Ovary (tissue), 9 donors: ENCODE measurements around the gene PLBD2. TPM values are rescaled to one million over a fixed set of nuclear protein-coding genes. Genes with fewer than 3 reads are reported as not detected.

Experiments
- DNase-seq, 5 donors: peaks; one replicate each; pipeline ENCODE4 v3.0.0-alpha.2; 2019 to 2020
- H3K27ac ChIP-seq, 2 donors: fragments of 200-600 bp; one replicate each; pipeline versions ENCODE4 v1.5.1 to v1.8.0; 2019 to 2022
- H3K27me3 ChIP-seq: fragments of 200-600 bp; one replicate; pipeline ENCODE4 v1.8.0; 2022
- H3K36me3 ChIP-seq: fragments of 200-600 bp; sonication (generic); one replicate; pipeline ENCODE4 v1.5.1; 2019
- H3K4me1 ChIP-seq: one replicate; pipeline ENCODE4 v1.8.1; 2013; ENCODE audit warnings: mild to moderate bottlenecking, moderate library complexity; ENCODE audit not compliant: insufficient read depth
- H3K4me3 ChIP-seq: fragments of 200-600 bp; sonication (generic); one replicate; pipeline ENCODE4 v1.5.1; 2017
- H3K9me3 ChIP-seq, 2 donors: fragments of 200-600 bp in 1 of 2; sonication (generic) in 1 of 2; one replicate each; pipeline versions ENCODE4 v1.5.1 to v1.8.1; 2013 to 2019; ENCODE audit warnings: mild to moderate bottlenecking in 1 of 2, moderate library complexity in 1 of 2
- CTCF ChIP-seq, 3 donors: fragments of 450-650 bp in 2 of 3; fragments of 200-600 bp in 1 of 3; IDR thresholded peaks; one replicate each; pipeline versions ENCODE4 v1.5.1 to v1.8.0; 2016 to 2022; ENCODE audit warnings: antibody characterized with exemption in 3 of 3, mild to moderate bottlenecking in 1 of 3
- EP300 ChIP-seq: sonication (generic); formaldehyde crosslinking; IDR thresholded peaks from one replicate; pipeline ENCODE4 v1.6.1; 2017; ENCODE audit warnings: antibody characterized with exemption
- POLR2A ChIP-seq: fragments of 450-650 bp; IDR thresholded peaks from one replicate; pipeline ENCODE4 v1.6.1; 2017; ENCODE audit warnings: antibody characterized with exemption, mild to moderate bottlenecking, moderate library complexity
- WGBS, 3 donors: extraction: QIAGEN DNeasy Blood & Tissue Kit in 1 of 3; methylation state at CpG; one replicate each; pipeline versions ENCODE4 v1.1.5 to v1.1.7; 2013 to 2017; 5-methylcytosine and 5-hydroxymethylcytosine counted together
- intact Hi-C, 4 donors: fragments of 100-400 bp; cut with DNase I; formaldehyde crosslinking; loops; one replicate each; pipeline versions ENCODE4 v1.11.0 to v1.15.1; 2022 to 2023
- polyA plus RNA-seq, 2 donors: library from polyadenylated mRNA; stranded (reverse); fragments of 200-250 nt in 1 of 2; fragments of 350-450 nt in 1 of 2; fragmentation: Illumina TruSeq in 1 of 2; extraction: RNeasy Lipid Tissue Mini Kit (QIAGEN cat#74804) in 1 of 2; gene quantifications; one replicate each; pipeline ENCODE4 v1.2.3, GENCODE V29; 2013 to 2014
- total RNA-seq, 7 donors: library from RNA; depleted of rRNA in 2 of 7; stranded (reverse); fragments of >200 nt in 2 of 7; fragmentation: NEBNext Ultra II Directional in 3 of 7; extraction: Animal tissue kit (Norgen Biotek cat#: 25700) in 3 of 7; gene quantifications; one replicate each; pipeline versions ENCODE4 v1.1.0 to v1.2.4, GENCODE V29; 2016 to 2023
- donor health status: DM: no; HTN: no; CAD: no; lungs with moderate emphysema.
- donor health status: DM: no; HTN: no; CAD: no.
- donor health status: Bipolar disorder and iron deficiency.
- donor health status: DM: yes; HTN: yes; CAD: no.
- donor health status: DM: no; HTN: no; CAD: no.
- donor health status: DM: yes; HTN: yes; CAD: no.

The PLBD2 gene
- total and polyA plus RNA-seq, 9 donors = 31.5 to 135 (median 81.9) TPM

- no peaks in the 10 kb centered on the region for H3K27me3 ChIP-seq
- intact Hi-C loops = no loop called here
- no peak for DNase-seq
- no peak for TF ChIP-seq CTCF (IDR thresholded peaks at IDR 0.05)
- no peak for TF ChIP-seq POLR2A
- TF ChIP-seq EP300 = no peak
- peaks cover 2% of the 10 kb centered on the region for H3K4me1 ChIP-seq
- H3K4me3 ChIP-seq = no peak overlapping the region
- H3K36me3 ChIP-seq = no peaks in the 10 kb centered on the region
- no peaks in the 10 kb centered on the region for H3K9me3 ChIP-seq
- no peak overlapping the region for H3K27ac ChIP-seq
- 55 to 61% (median 60%) methylated on average over 4 of the region's 4 CpGs for whole genome bisulfite sequencing, 3 donors
These were observed 42.0 kb downstream of the PLBD2 start for GRCh38 chr12:113400362-113400761.

DNA sequence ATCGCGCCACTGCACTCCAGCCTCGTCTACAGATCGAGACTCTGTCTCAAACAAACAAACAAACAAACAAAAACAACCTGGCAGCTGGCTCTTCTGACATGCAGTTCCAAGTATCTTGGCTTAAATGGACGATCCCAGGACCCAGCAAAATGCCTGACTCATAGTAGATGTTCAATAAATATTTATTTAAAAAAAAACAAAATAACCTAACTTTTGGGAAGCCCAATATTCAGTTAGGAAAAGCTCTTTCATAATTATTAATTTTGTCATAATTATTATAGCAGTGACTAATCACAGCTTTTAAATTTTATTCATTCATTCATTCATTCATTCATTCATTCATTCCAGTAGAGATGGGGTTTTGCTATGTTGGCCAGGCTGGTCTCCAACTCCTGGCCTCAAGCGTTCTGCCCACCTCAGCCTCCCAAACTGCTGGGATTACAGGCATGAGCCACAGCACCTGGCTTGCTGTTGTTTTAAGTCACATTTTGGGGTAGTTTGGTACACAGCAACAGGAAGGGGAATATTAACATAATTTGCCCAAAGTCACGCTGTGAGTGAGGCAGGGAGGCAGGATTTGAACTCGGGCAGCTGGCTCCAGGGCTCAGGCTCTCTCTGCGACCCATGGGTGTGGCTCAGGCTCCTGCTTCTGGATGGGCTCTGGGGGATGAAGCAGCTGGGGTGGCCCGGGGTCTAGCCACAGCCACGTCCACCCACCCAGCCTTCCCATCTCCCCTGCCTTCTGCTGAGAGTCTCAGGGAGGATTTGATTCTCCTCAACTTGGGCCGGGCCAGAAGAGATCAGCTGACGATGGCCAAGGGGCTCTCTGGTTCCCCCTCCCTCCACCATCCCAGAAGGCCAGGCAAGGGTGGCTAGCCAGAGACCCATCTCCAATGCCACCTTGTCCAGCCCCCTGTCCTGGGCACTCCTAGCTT lies 42.9 kb downstream of the PLBD2 start:
- no peak overlapping the region for H3K4me3 ChIP-seq
- H3K27me3 ChIP-seq = no peaks in the 10 kb centered on the region
- intact Hi-C loops = no loop called here
- WGBS, 3 donors = 60 to 69% (median 64%) methylated on average over 13 of the region's 13 CpGs
- TF ChIP-seq CTCF (IDR thresholded peaks at IDR 0.05) = no peak
- no peak for TF ChIP-seq POLR2A
- TF ChIP-seq EP300 = no peak
- peaks cover 2% of the 10 kb centered on the region for H3K4me1 ChIP-seq
- DNase-seq = no peak
- H3K9me3 ChIP-seq = no peaks in the 10 kb centered on the region
- H3K36me3 ChIP-seq = no peaks in the 10 kb centered on the region
- H3K27ac ChIP-seq = no peak overlapping the region

GRCh38 chr12:113402586-113403260 lies 44.3 kb downstream of the PLBD2 start:
- Histone ChIP-seq H3K27me3 (no peaks in the 10 kb centered on the region), H3K9me3 (no peaks in the 10 kb centered on the region), H3K4me1 (peaks cover 2% of the 10 kb centered on the region), H3K27ac (no peak overlapping the region), H3K36me3 (no peaks in the 10 kb centered on the region), H3K4me3 (no peak overlapping the region)
- TF ChIP-seq CTCF (IDR thresholded peaks at IDR 0.05) (no peak), EP300 (no peak), POLR2A (no peak)
- intact Hi-C loops = no loop called here
- no peak for DNase-seq
- 89 to 92% (median 92%) methylated on average over 22 to 23 of the region's 23 CpGs for WGBS, 3 donors

DNA sequence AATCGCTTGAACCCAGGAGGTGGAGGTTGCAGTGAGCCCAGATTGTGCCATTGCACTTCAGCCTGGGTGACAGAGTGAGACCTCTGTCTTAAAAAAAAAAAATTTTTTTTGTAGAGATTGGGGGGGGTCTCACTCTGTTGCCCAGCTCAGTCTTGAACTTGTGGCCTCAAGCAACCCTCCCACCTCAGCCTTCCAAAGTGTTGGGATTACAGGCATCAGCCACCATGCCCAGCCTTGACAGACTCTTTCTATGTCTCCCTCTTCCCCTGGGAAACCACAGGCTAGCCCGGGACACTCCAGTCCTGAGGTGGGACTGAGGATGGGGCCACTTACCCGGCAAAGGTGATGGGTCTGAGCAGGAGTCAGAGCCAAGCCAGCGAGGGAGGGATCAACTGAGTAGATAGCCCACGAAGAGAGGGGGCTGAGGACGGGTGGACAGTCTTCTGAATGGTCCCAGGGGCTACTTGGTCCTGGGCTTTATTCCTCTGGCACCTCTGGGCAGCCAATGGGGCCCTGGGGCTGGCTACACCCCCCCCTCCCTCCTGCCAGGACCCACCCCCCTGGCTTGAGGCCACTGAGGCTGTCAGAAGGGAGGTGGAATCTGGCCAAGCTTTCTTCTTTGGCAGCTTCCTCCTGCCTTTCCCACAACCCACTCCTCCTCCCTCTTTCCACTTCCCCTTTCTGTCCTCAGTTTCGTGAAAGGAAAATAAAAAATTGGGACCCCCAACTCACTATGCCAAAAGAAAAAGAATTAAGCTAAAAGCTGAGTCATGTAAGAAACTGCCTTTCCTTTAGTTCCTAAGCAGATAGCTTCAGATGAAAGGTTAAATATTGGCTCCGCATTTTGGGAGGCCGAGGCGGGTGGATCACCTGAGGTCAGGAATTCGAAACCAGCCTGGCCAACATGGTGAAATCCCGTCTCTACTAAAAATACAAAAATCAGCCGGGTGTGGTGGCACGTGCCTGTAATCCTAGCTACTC lies 45.3 kb downstream of the PLBD2 start, which contains the start of gene SDS:
TSS of gene SDS (minus strand) at position 453 of the 981 bp plus-strand sequence. CDS start 4,179 bp downstream, outside the sequence.
- peak; percentile 68 to 79 (median 75) for DNase-seq
- Histone ChIP-seq H3K4me3 (no peak within 1 kb of the TSS), H3K27ac (no peak within 1 kb of the TSS)

More for the DNA sequence above, 45.3 kb downstream of the PLBD2 start, which contains the start of gene SDS:
- 11 to 13% (median 11%) methylated on average over 14 of the region's 14 CpGs for WGBS, 3 donors
- no peak for TF ChIP-seq POLR2A
- no peak for TF ChIP-seq CTCF (IDR thresholded peaks at IDR 0.05)
- TF ChIP-seq EP300 = no peak
- peaks cover 2% of the 10 kb centered on the region for H3K4me1 ChIP-seq
- H3K36me3 ChIP-seq = no peaks in the 10 kb centered on the region
- no peaks in the 10 kb centered on the region for H3K9me3 ChIP-seq
- intact Hi-C loops = no loop called here
- no peaks in the 10 kb centered on the region for H3K27me3 ChIP-seq
